ENCODE data around the gene FSD1. TPM values are rescaled to one million over a fixed set of nuclear protein-coding genes. Genes with fewer than 3 reads are reported as not detected.

The FSD1 gene
- polyA plus RNA-seq, 1 experiment = 6.8 TPM

GRCh38 chr19:4264812-4265211 lies 39.6 kb upstream of the FSD1 start:
- Histone ChIP-seq H3K9me3 (ENCODE audit: control insufficient read depth, insufficient read depth, low read length) (no peaks in the 10 kb centered on the region; the same call in 1 of the 2 replicates), H3K4me3 (ENCODE audit: low read depth, low read length) (no peak overlapping the region), H3K27me3 (ENCODE audit: control insufficient read depth, insufficient read depth, low read length) (no peaks in the 10 kb centered on the region), H3K27ac (ENCODE audit: low read depth, low read length) (no peak overlapping the region)
- ChIA-PET CTCF (interaction anchor here (4.2 kb wide), 1 partner anchor 88 kb away, joined by 58 read pairs; no protein-coding TSS in a partner anchor), POLR2A (no interaction called here)
- no peak for DNase-seq (ENCODE audit: low read depth, low spot score)
- TF ChIP-seq CTCF (IDR thresholded peaks at IDR 0.05; ENCODE audit: low read depth, low read length) = no peak

- no peak overlapping the region for H3K4me3 ChIP-seq (ENCODE audit: low read depth, low read length)
- no peaks in the 10 kb centered on the region for H3K27me3 ChIP-seq (ENCODE audit: control insufficient read depth, insufficient read depth, low read length)
- H3K27ac ChIP-seq (ENCODE audit: low read depth, low read length) = no peak overlapping the region
- no peak for TF ChIP-seq CTCF (IDR thresholded peaks at IDR 0.05; ENCODE audit: low read depth, low read length)
- CTCF ChIA-PET = interaction anchor here (0.7 to 4.2 kb wide), 9 partner anchors 11 to 259 kb away, joined by 3 to 58 read pairs (median 4); partner anchors contain the start of gene MPND
- no peak for DNase-seq (ENCODE audit: low read depth, low spot score)
- H3K9me3 ChIP-seq (ENCODE audit: control insufficient read depth, insufficient read depth, low read length) = peaks cover under 1% of the 10 kb centered on the region; the same call in 1 of the 2 replicates
- POLR2A ChIA-PET = interaction anchor here (0.5 to 1.0 kb wide), 2 partner anchors 19 to 382 kb away, joined by 5 to 9 read pairs; partner anchors contain the start of gene YJU2
Observed at GRCh38 chr19:4266253-4267000, 38.0 kb upstream of the FSD1 start.

DNA sequence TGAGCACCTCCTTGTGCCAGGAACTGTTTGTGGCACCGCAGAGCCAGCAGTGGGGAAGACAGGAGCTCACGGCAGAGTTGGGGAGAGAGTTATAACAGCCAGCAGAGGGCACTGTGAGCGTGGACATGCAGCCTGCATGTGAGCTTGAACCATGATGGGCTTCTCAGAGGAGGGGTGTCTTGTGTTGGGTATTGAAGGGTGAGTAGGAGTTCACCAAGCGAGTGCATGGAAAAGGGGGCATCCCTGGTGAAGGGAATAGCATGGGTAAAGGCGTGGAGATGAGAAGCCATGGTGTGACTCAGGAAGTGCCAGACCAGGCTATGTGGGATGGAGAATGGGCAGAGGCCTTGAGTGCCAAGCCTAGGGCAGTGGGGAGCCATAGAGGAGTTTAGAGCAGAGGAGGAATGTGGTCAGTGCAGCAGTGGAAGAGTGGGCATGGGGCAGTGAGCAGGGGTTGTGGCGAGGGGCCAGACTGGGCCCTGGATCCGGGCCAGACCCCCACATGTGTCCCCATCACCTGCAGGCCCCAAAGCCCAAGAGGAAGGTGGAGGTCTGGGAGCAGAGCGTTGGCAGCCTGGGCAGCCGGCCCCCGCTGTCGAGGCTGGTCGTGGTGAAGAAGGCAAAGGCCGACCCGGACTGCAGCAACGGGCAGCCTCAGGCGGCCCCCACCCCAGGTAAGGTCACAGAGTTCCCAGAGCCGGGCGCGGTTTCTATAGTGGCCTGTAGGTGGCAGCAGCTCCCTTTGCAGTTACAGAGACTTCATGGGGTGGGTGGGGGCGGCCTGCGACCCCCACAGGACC lies 37.1 kb upstream of the FSD1 start:
- CTCF ChIA-PET = interaction anchor here (0.6 to 4.2 kb wide), 18 partner anchors 10 to 691 kb away, joined by 3 to 58 read pairs (median 4); partner anchors contain the start of genes CHAF1A, MPND and YJU2
- no peak for DNase-seq (ENCODE audit: low read depth, low spot score)
- POLR2A ChIA-PET = interaction anchor here (0.5 to 1.1 kb wide), 5 partner anchors 18 to 381 kb away, joined by 3 to 9 read pairs (median 5); partner anchors contain the start of genes MPND and YJU2
- H3K27me3 ChIP-seq (ENCODE audit: control insufficient read depth, insufficient read depth, low read length) = no peaks in the 10 kb centered on the region
- peak; percentile 81 for TF ChIP-seq CTCF (IDR thresholded peaks at IDR 0.05; ENCODE audit: low read depth, low read length)
- no peak overlapping the region for H3K27ac ChIP-seq (ENCODE audit: low read depth, low read length)
- peaks cover 8% of the 10 kb centered on the region for H3K9me3 ChIP-seq (ENCODE audit: control insufficient read depth, insufficient read depth, low read length)
- H3K4me3 ChIP-seq (ENCODE audit: low read depth, low read length) = no peak overlapping the region

DNA sequence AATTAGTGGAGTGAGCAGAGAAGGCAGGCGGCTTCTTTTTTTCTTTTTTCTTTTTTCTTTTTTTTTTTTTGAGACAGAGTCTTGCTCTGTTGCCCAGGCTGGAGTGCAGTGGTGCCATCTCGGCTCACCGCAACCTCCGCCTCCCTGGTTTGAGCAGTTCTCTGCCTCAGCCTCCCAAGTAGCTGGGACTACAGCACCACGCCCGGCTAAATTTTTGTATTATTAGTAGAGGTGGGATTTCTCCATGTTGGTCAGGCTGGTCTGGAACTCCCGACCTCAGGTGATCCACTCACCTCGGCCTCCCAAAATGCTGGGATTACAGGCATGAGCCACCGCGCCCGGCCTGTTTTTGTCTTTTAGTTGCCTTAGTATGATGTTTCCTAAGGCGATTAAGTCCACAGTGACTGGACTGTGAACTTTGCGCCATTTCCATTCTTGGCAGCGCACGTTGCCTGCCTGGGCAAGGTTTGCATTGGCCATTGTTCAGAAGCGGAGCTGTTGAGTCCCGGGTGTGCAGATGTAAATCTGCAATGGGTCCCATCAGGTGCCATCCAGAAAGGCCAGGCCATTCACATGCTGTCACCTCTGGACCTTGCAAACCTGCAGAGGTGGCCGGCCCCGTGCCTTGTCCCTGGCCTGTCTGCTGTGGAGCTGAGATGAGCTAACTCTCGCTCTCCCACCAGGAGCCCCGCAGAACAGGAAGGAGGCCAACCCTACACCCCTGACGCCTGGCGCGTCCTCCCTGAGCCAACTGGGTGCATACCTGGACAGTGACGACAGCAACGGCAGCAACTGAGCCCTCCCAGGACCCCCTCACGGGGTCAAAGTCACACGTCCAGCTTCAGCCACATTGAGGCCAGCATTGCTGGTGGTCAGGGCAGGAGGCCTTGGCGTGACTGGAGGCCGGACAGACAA lies 36.2 kb upstream of the FSD1 start:
- Histone ChIP-seq H3K9me3 (ENCODE audit: control insufficient read depth, insufficient read depth, low read length) (peaks cover 11% of the 10 kb centered on the region), H3K4me3 (ENCODE audit: low read depth, low read length) (no peak overlapping the region), H3K27ac (ENCODE audit: low read depth, low read length) (no peak overlapping the region), H3K27me3 (ENCODE audit: control insufficient read depth, insufficient read depth, low read length) (no peaks in the 10 kb centered on the region)
- no peak for TF ChIP-seq CTCF (IDR thresholded peaks at IDR 0.05; ENCODE audit: low read depth, low read length)
- POLR2A ChIA-PET = interaction anchor here (0.6 to 1.1 kb wide), 4 partner anchors 17 to 75 kb away, joined by 3 to 5 read pairs (median 4); partner anchors contain the start of genes MPND and YJU2
- DNase-seq (ENCODE audit: low read depth, low spot score) = no peak
- CTCF ChIA-PET = interaction anchor here (0.6 to 4.2 kb wide), 13 partner anchors 9 to 692 kb away, joined by 3 to 58 read pairs (median 4); partner anchors contain the start of genes CHAF1A, MPND and YJU2

All from AG04450 (cell line).